LNCAP (cell line): ENCODE results near the gene TMEM87A.

ENCODE experiments used
- CTCF ChIP-seq: fragments of 450-650 bp; IDR thresholded peaks from 2 replicates; pipeline ENCODE4 v1.5.1; 2017; ENCODE audit warnings: mild to moderate bottlenecking

The TMEM87A gene

GRCh38 chr15:42276762-42277161, 3.5 kb upstream of the TMEM87A start:
- no peak for TF ChIP-seq CTCF

- TF ChIP-seq CTCF: no peak
Observed at GRCh38 chr15:42275780-42276391, 2.7 kb upstream of the TMEM87A start.

GRCh38 chr15:42274702-42274989, 1.4 kb upstream of the TMEM87A start:
- no peak for TF ChIP-seq CTCF

GRCh38 chr15:42273900-42274701, 868 bp upstream of the TMEM87A start:
- no peak for TF ChIP-seq CTCF

- no peak for TF ChIP-seq CTCF
Observed at GRCh38 chr15:42270996-42271395, 2.2 kb downstream of the TMEM87A start.

- TF ChIP-seq CTCF: no peak
Observed at GRCh38 chr15:42270551-42270950, 2.7 kb downstream of the TMEM87A start.

GRCh38 chr15:42267286-42267685, 5.9 kb downstream of the TMEM87A start:
- TF ChIP-seq CTCF: no peak

GRCh38 chr15:42264795-42265194, 8.4 kb downstream of the TMEM87A start:
- TF ChIP-seq CTCF: no peak
